NCI-H460 (cell line): ENCODE data around the gene TAAR9. TPM values are rescaled to one million over a fixed set of nuclear protein-coding genes. Genes with fewer than 3 reads are reported as not detected.
A peak's percentile ranks its signal among the peaks of the same experiment; 100 is the strongest.

ENCODE experiments used
- DNase-seq: peaks from one replicate; pipeline ENCODE4 v3.0.0-alpha.2; 2016; ENCODE audit warnings: low read depth; ENCODE audit errors: extremely low read depth
- polyA plus RNA-seq: library from polyadenylated mRNA; depleted of rRNA; stranded (reverse); fragments of >200 nt; gene quantifications from 2 replicates; pipeline ENCODE4 v1.2.3, GENCODE V29; 2014; cell fraction: nucleus; rRNA removed
- total RNA-seq: library from RNA; depleted of rRNA; stranded (reverse); fragments of >200 nt; shearing (Covaris generic); gene quantifications from 2 replicates; pipeline ENCODE4 v1.2.3, GENCODE V29; 2014; rRNA removed

Gene TAAR9
- not detected in 2 replicates for total RNA-seq
- not detected in 2 replicates for polyA plus RNA-seq

GRCh38 chr6:132537977-132538376 is at the start of gene TAAR9:
TSS of gene TAAR9 (plus strand) at chr6:132538277. CDS start at chr6:132538290, 13 bp downstream.
- DNase-seq = no peak

- DNase-seq = no peak
These were observed 48.7 kb upstream of the TAAR9 start for GRCh38 chr6:132489376-132489775.

- no peak for DNase-seq
These were observed 48.1 kb upstream of the TAAR9 start for GRCh38 chr6:132490024-132490423.

GRCh38 chr6:132490478-132491204 is 47.4 kb upstream of the TAAR9 start:
- no peak for DNase-seq

GRCh38 chr6:132491303-132491702 is 46.8 kb upstream of the TAAR9 start:
- DNase-seq = no peak

DNA sequence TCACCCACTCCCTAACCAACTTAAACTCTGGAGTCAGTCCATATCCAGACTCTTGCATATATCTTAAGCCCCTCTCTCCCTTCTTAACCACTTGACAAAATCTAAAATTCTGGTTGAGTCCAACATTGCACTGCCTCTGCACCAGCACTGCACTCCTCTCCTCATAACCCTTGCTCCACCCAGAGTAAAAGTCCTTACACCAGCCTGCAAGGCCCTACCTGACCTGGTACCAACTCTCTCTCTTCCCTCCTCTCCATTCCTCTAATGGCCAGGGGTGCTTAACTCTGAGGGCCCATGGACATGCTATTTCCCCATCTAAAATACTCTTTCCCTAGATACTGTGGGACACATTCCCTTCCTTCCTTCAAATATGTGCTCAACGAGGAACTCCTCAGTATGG is 46.2 kb upstream of the TAAR9 start:
- no peak for DNase-seq

- DNase-seq = no peak
These were observed 43.1 kb upstream of the TAAR9 start for GRCh38 chr6:132494954-132495353.

DNA sequence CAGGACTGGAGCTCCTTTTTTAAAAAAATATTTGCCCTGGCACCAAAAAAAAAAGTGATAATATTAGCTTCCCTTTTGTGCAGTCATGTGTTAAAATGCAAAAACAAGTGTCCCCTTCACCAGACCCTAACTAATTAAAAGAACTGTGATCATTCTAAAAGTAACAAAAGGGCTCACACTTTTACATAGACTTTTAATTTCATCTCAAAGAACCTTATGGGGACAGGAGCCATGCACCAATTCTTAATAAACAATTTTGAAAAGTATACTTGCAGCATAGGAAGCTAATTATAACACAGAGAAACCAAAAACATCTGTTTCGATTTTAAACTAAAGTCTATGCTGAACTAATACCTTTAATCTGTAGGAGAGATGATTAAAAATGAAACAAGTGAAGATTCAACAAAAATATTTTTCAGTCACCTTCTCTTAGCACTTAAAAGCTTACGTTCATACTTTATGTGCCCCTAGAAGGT is 42.4 kb upstream of the TAAR9 start:
- no peak for DNase-seq

- no peak for DNase-seq
These were observed 41.4 kb upstream of the TAAR9 start for GRCh38 chr6:132496519-132497180.

GRCh38 chr6:132498638-132499037 is 39.4 kb upstream of the TAAR9 start:
- no peak for DNase-seq

DNA sequence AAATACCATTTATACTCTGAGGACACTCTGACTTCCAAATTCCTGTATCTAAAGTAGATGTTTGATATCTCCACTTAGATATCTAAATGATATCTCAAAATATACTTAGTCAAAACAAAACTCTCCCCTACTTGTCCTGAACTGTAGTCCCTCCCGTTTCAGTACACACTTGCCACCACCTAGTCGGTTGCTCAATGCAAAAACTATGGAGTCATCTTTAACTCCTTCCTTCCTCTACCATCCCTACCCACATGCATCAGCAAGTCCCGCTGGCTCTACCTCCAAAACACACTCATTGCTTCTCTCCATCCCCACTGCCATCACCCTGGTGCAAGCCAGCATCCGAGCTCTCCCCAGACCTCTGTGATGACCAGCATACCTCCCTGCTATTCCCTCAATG is 38.3 kb upstream of the TAAR9 start:
- DNase-seq = no peak

DNA sequence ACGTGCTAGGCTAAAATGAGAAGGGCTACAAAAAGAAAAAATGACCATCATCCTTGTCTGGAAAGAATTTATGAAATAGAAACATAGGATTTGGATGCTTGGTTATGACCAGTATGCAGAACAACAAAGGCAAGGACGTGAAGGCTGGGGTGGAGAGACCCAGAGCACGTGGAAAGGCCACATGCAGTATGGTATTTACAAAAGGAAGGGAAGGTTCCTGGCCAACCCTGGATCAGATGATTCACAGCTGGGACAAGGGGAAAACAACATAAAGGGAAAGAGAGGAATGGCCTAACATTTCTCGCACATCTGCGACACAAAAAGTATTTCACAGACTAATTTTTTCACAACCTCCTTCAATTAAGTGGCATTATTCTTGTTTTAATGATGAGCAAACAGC is 33.3 kb upstream of the TAAR9 start:
- no peak for DNase-seq

- DNase-seq = no peak
These were observed 32.9 kb upstream of the TAAR9 start for GRCh38 chr6:132505158-132505557.

GRCh38 chr6:132506461-132506860 is 31.6 kb upstream of the TAAR9 start:
- DNase-seq = no peak

DNA sequence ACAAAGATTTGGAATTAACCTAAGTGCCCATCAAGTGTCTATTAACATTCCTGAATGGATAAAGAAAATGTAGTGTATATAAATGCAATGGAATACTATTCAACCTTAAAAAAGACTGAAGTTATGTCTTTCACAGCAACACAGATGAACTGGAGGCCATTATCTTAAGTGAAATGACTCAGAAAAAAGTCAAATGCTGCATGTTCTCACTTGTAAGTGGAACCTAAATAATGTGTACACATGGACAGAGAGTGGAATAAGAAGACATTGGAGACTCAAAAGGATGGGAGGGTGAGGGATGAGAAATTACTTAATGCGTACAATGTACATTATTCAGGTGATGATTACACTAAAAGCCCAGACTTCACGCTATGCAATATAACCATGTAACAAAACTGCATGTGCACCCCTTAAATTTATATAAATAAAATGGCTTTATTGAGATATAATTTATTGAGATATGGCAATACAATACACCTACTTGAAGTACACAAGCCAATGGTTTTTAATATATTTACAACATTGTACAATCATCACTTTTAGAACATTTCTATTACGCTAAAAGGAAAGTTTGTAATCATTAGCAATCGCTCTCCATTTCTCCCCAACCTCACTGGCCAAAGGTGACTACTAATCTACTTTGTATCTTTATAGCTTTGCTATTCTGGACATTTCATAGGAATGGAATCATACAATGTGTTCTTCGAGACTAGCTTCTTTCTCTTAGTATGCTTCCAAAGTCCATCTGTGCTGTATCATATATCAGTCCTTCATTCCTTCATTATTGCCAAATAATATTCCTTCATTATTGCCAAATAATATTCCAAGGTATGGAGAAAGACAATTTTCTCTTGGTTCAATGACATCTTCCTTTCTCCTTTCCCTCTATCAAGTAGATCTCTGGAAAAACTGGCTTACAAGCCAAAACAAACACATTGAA is 30.9 kb upstream of the TAAR9 start:
- DNase-seq = no peak

DNA sequence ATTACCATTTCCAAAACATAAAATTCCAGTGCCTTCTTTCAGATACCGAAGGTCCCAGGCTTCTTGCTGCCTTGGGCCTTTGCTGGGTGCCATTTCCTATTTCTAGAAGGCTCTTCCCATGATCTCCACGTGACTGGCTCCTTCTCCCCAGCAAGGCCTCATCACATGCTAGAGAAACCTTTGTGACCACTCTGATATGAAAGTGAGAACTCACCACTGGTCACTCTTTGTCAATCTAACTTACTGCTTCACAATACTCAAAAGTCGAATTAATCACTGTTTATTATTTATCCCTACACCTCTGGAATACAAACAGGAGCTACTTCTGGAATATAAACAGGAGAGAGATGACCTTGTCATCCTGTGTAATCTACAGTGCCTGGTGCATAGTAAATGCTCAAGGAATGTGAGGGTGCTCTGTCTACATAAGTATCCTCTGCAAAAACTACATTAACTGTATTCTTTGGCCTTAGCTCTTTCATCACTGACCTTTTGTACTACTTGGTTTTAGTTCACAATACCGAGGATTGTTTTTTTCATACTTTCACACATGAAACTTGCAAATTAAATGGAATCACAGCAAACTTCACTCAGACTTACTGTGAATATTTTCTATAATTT is 26.8 kb upstream of the TAAR9 start:
- no peak for DNase-seq

DNA sequence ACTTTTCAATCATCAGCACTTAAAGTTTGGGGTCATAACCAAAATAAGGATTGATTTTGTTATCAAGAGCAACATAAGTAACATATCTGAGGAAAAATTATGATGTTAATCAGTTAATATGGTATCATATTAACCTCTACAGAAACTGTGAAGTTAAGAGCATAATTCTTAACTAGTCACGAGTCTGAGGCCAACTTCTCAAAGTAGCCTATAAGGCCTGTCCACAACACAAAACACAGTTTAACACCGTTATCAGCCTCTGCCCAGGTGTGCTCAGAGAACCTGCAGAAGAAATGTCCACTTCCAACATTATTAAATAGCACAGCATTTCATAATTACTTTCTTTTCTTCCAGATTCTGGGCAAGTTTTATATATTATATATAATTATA is 26.3 kb upstream of the TAAR9 start:
- no peak for DNase-seq

GRCh38 chr6:132512342-132512637 is 25.8 kb upstream of the TAAR9 start:
- DNase-seq = no peak

GRCh38 chr6:132512638-132513632 is 25.1 kb upstream of the TAAR9 start, which contains the start of gene STX7:
TSS of gene STX7 (minus strand) at chr6:132513116. CDS start at chr6:132503530, 9,586 bp downstream.
- peak; percentile 69 for DNase-seq
